T-helper 9 cell (primary cell): ENCODE measurements around the gene HOXD4.

ENCODE experiments used
- DNase-seq: peaks from one replicate; pipeline ENCODE4 v3.0.0-alpha.2; 2020

The HOXD4 gene

GRCh38 chr2:176193048-176193447, 41.7 kb downstream of the HOXD4 start:
- no peak for DNase-seq

GRCh38 chr2:176199902-176200301, 48.6 kb downstream of the HOXD4 start:
- no peak for DNase-seq

- no peak for DNase-seq
Observed at GRCh38 chr2:176200971-176201370, 49.6 kb downstream of the HOXD4 start.

GRCh38 chr2:176202491-176202890, 51.1 kb downstream of the HOXD4 start:
- no peak for DNase-seq
